Measurements from ENCODE around the gene SRD5A3. TPM values are rescaled to one million over a fixed set of nuclear protein-coding genes. Genes with fewer than 3 reads are reported as not detected.

Gene SRD5A3
- total and polyA plus RNA-seq, 10 donors = 2.8 to 11.1 (median 5.9) TPM

DNA sequence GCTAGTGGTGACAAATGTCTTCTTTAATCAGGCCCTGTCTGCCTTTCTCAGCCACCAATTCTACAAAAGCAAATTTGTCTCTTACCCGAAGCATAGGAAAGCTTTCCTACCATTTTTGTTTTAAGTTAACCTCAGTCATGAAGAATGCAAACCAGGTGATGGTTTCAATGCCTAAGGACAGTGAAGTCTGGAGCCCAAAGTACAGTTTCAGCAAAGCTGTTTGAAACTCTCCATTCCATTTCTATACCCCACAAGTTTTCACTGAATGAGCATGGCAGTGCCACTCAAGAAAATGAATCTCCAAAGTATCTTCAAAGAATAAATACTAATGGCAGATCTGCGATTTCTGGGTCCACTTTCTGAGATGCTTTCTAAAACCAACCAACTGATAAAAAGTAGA is 23.9 kb downstream of the SRD5A3 start:
- Histone ChIP-seq H3K27me3 (replicated peaks in 1 of 7) (no peaks in the 10 kb centered on the region), H3K36me3 (peaks cover 0 to 60% (median 0%) of the 10 kb centered on the region in 6 donors), H3K9me3 (no peaks in the 10 kb centered on the region), H3K4me1 (no peaks in the 10 kb centered on the region), H3K4me3 (no peak overlapping the region), H3K27ac (no peak overlapping the region)
- TF ChIP-seq, protein P1, sequence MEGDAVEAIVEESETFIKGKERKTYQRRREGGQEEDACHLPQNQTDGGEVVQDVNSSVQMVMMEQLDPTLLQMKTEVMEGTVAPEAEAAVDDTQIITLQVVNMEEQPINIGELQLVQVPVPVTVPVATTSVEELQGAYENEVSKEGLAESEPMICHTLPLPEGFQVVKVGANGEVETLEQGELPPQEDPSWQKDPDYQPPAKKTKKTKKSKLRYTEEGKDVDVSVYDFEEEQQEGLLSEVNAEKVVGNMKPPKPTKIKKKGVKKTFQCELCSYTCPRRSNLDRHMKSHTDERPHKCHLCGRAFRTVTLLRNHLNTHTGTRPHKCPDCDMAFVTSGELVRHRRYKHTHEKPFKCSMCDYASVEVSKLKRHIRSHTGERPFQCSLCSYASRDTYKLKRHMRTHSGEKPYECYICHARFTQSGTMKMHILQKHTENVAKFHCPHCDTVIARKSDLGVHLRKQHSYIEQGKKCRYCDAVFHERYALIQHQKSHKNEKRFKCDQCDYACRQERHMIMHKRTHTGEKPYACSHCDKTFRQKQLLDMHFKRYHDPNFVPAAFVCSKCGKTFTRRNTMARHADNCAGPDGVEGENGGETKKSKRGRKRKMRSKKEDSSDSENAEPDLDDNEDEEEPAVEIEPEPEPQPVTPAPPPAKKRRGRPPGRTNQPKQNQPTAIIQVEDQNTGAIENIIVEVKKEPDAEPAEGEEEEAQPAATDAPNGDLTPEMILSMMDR (IDR thresholded peaks at IDR 0.05 in 8 of 11, conservative IDR thresholded peaks at IDR 0.05 in 3 of 11) = no peak
- TF ChIP-seq POLR2A (IDR thresholded peaks at IDR 0.05) (no peak), POLR2AphosphoS5 (IDR thresholded peaks at IDR 0.05) (no peak)
- WGBS, 5 donors = 96 to 98% (median 97%) methylated on average over 2 of the region's 2 CpGs
- DNase-seq = no peak
- intact Hi-C loops (cut with DNase I; ENCODE audit: low total_unique reads) = no loop called here

DNA sequence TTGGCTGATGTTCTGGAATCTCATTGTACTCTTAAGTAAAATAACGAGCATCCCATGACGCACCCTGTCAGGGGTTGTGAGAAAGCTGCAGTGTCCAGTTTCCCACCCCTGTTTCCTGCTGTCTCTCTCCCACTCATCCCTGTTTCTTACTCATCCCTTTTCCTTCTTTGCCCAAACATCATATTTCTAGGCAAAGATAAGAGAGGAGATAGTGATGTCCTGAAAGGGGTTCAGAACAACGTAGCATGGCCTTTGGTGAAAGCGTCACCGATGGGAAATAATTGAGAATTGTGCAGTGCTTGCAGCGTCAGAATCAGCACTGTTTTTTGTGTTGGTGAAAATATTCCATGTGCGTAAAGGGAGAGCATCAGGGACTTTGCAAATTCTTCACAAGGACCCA is 26.2 kb downstream of the SRD5A3 start:
- H3K4me3 ChIP-seq = no peak overlapping the region
- no peaks in the 10 kb centered on the region for H3K4me1 ChIP-seq
- H3K27me3 ChIP-seq (replicated peaks in 1 of 7) = no peaks in the 10 kb centered on the region
- no peaks in the 10 kb centered on the region for H3K9me3 ChIP-seq
- DNase-seq = no peak
- H3K27ac ChIP-seq = no peak overlapping the region
- TF ChIP-seq POLR2AphosphoS5 (IDR thresholded peaks at IDR 0.05) = no peak
- TF ChIP-seq, protein P1 (IDR thresholded peaks at IDR 0.05 in 8 of 11, conservative IDR thresholded peaks at IDR 0.05 in 3 of 11) = no peak
- no peak for TF ChIP-seq POLR2A (IDR thresholded peaks at IDR 0.05)
- 93 to 98% (median 94%) methylated on average over 7 of the region's 7 CpGs for WGBS, 5 donors
- H3K36me3 ChIP-seq = peaks cover 0 to 40% (median 0%) of the 10 kb centered on the region in 6 donors
- intact Hi-C loops (cut with DNase I; ENCODE audit: low total_unique reads) = no loop called here

DNA sequence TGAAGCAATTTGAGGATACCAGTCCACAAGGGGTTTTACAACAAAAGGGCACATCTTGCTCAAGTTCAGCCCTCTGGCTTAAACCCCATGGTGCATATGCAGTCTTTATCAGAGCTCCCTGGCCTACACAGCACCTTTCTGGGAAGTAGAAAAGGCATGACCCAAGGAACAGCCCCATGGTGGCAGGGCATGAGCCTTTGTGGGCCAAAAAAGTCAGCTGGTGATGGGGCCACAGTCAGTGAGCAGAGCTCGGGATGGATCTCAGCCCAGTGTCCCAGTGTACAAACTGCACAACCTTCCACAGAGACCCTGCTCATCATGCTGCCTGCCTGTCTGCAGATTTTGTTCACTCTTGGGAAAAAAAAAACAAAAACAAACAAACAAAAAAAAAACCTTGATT is 27.4 kb downstream of the SRD5A3 start:
- H3K9me3 ChIP-seq = no peaks in the 10 kb centered on the region
- no peak for DNase-seq
- H3K4me1 ChIP-seq = no peaks in the 10 kb centered on the region
- H3K36me3 ChIP-seq = peaks cover 0 to 29% (median 0%) of the 10 kb centered on the region in 6 donors
- no peaks in the 10 kb centered on the region for H3K27me3 ChIP-seq (replicated peaks in 1 of 7)
- 85 to 100% (median 95%) methylated on average over 1 of the region's 1 CpG for WGBS, 5 donors
- intact Hi-C loops (cut with DNase I; ENCODE audit: low total_unique reads) = no loop called here
- no peak overlapping the region for H3K4me3 ChIP-seq
- no peak overlapping the region for H3K27ac ChIP-seq
- TF ChIP-seq, protein P1 (IDR thresholded peaks at IDR 0.05 in 8 of 11, conservative IDR thresholded peaks at IDR 0.05 in 3 of 11) = no peak
- TF ChIP-seq POLR2AphosphoS5 (IDR thresholded peaks at IDR 0.05) (no peak), POLR2A (IDR thresholded peaks at IDR 0.05) (no peak)

- H3K4me3 ChIP-seq = no peak overlapping the region
- H3K27ac ChIP-seq = no peak overlapping the region
- H3K9me3 ChIP-seq = no peaks in the 10 kb centered on the region
- H3K36me3 ChIP-seq = peaks cover 0 to 3% (median 0%) of the 10 kb centered on the region in 6 donors
- intact Hi-C loops (cut with DNase I; ENCODE audit: low total_unique reads) = no loop called here
- WGBS, 5 donors = 88 to 93% (median 89%) methylated on average over 2 of the region's 2 CpGs
- no peaks in the 10 kb centered on the region for H3K4me1 ChIP-seq
- TF ChIP-seq POLR2AphosphoS5 (IDR thresholded peaks at IDR 0.05) (no peak), POLR2A (IDR thresholded peaks at IDR 0.05) (no peak)
- TF ChIP-seq, protein P1 (IDR thresholded peaks at IDR 0.05 in 8 of 11, conservative IDR thresholded peaks at IDR 0.05 in 3 of 11) = no peak
- no peak for DNase-seq
- H3K27me3 ChIP-seq (replicated peaks in 1 of 7) = no peaks in the 10 kb centered on the region
Measured at GRCh38 chr4:55376698-55377097, 30.7 kb downstream of the SRD5A3 start.

Measured in spleen (tissue), 11 donors.